HG02623 (cell line): ENCODE results near the gene EQTN.
"Not testable (repeated sequence)": the region's sequence is repeated elsewhere in the genome, so short reads cannot be mapped to it uniquely, and the experiment has no call there.

Source experiments
- ATAC-seq: cut with Tn5 transposase; IDR thresholded peaks from one replicate; pipeline ENCODE4 v1.9.1; 2021; ENCODE audit warnings: moderate library complexity; ENCODE audit not compliant: unreplicated experiment

The EQTN gene

DNA sequence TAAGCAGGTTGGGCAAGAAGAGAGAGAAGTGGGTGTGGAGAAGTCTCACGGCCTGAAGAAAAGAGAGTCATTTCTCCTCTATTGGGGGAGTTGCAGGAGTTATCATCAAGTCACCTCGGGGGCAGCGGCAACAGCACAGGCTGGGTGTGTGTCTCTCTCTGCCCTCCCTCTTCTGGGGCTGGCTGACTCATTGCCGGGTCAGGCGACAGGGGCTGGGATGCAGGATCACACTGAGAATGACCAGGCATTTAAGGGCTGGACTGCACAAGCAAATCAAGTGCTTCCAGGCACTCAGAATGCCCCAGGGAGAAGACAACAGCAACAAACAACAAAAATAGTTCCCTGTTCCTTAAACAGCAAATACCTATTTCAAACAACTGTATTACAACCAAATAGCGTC lies 6.3 kb upstream of the EQTN start:
- ATAC-seq = no peak

- no peak for ATAC-seq
These were observed 3.0 kb downstream of the EQTN start for GRCh38 chr9:27293996-27294395.

GRCh38 chr9:27292659-27293405 lies 4.1 kb downstream of the EQTN start:
- ATAC-seq = no peak

GRCh38 chr9:27291292-27291691 lies 5.7 kb downstream of the EQTN start:
- no peak for ATAC-seq

DNA sequence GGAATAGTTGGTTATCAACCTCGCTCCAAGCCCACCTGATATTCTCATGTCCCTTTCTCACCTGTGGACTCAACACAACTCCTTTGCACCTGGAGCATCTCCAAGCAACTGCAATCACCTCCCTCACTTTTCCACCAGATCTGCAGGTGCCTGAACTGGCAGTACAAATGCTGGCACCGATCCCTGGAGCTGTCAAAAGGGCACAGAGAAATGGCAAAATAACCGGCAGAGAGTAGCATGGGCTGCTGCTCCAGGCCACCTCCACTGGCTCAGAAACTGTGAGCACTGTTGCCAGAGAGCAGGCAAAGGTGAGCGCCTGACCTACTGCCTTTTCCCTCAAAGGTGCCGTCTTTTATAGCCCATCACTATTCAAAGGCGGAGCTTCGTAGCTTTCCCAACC lies 14.7 kb downstream of the EQTN start:
- no peak for ATAC-seq

- ATAC-seq = no peak
These were observed 16.1 kb downstream of the EQTN start for GRCh38 chr9:27280860-27281259.

DNA sequence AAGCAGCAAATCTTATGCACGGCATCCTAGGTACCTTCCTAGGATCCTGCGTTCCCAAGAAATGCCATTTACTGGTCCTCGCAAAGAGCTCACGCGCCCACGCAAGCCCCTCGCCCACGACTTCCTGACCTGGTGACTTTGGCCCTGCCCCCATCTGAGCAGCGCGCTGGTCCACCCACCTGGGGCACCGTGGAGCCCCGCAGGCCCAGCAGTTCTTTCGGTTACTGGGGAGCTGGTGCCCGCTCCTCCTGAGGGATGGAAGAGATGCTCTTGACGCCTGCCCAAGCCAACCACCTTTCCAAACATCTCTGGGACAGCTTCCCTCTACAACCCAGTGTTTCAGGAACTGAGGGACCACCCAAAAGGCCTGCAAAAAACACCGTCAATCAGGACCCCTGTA lies 16.7 kb downstream of the EQTN start:
- no peak for ATAC-seq

GRCh38 chr9:27279611-27280010 lies 17.3 kb downstream of the EQTN start:
- ATAC-seq = no peak

DNA sequence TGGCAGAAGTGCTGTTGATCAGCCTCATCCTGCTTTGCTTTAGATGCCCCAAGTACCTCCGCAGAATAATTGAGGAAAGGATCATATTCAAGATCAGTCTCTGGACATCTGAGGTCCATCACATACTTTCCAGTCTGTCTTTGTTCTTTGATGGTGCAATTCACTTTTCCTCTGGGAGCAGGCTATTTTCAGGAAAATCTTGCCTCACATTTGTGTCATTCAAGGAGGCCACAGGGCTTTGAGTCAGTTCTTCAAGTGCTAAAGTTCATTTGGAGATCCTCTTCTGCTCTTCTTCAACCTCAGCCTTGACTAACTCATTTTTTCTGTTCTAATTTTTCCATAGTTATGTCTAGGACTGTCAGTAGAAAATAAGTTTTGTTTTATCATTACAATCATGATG lies 18.6 kb downstream of the EQTN start:
- ATAC-seq = no peak

DNA sequence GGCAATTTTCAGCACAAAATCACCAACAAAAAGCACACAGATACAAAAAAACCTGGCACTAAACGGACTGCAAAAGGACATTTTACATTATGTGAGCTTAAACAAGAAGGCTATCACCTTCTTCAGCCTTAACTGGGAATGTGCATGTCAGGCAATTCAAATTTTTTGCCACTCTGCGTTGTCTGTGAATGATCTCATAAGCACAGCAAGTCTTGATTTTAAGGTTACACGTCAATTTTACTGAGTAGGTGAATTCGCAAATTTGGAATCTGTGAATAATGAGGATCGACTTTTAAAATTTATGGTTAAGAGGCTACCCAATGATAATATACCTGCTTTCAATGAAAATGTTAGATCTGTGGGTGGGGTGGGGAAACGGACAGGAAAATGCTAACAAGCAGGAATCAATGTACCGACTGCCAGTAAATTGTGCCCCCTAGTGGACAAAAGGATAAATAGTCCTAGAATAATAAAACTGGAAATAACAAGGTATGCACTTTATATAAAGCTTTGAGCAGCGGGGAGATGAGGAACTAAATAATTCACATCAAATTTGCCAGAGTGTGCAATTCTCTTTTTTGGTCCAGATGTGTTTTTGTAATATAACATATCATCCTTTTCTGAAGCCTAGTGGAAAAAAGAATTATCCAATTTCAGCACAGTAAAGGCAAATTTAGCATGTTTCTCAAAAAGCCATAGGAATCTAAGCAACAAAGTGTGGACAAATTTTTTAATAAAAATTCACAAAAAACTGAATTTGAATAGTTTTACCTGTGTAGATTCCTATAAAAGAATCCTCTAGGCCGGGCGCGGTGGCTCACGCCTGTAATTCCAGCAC lies 20.5 kb downstream of the EQTN start:
- no peak for ATAC-seq

GRCh38 chr9:27273186-27273585 lies 23.8 kb downstream of the EQTN start:
- no peak for ATAC-seq

DNA sequence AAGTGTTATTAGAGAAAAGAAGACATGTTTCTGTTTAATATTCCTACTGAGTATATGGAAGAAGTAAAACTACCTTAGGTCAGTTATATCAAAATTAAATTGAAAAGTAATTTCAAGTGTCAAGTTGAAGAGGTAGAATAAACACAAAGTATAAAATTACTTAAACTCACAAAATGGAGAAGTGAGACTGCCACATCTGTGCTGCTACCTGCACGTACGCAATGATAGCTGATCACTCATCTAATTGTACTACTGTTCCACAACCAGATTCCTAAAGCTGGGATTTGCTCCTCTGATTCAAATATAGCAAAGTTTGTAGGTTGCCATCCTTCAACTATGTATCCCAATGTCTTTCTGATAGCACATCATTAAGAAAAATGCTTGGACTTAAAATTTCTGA lies 24.8 kb downstream of the EQTN start:
- ATAC-seq = no peak

- ATAC-seq = no peak
These were observed 35.3 kb downstream of the EQTN start for GRCh38 chr9:27261517-27262211.

- ATAC-seq = no peak
These were observed 36.0 kb downstream of the EQTN start for GRCh38 chr9:27260789-27261516.

DNA sequence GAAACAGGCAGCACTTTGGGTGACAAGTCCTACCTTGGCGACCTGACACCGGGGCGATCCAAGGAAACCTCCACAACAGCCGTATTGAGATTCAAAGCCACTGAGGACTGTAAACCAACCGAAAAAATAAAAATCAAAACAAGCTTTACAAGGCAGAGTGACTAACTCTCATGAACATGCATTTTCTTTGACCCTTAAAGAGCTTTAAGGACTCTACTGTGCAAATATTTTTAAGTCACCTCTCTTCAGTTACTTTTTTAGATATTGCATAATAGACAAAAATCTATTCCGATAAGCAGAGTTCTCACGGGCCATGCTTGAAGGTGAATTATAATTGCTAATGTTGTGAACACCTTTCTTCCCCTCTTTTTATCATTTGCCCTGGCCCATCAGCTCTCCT lies 38.3 kb downstream of the EQTN start:
- no peak for ATAC-seq

GRCh38 chr9:27248702-27249101 lies 48.2 kb downstream of the EQTN start:
- no peak for ATAC-seq

DNA sequence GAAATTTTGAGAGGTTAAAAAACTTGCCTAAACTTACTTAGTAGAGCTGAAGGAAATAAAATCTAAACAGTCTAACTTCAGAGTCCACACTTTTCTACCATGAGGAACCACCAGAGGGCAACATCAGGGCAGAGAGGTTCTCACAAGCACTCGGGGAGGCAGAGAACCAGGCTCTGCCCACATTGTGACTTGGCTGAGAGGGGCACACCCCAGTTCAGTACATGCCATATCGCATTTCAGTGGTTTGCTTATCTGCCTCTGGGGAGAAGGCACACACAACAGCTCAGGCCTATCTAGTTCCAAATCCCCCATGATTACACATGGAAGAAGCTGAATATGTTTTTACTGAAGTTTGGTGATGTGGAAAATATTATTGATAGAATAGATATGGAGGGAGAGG lies 49.2 kb downstream of the EQTN start:
- ATAC-seq = peak; percentile 94

DNA sequence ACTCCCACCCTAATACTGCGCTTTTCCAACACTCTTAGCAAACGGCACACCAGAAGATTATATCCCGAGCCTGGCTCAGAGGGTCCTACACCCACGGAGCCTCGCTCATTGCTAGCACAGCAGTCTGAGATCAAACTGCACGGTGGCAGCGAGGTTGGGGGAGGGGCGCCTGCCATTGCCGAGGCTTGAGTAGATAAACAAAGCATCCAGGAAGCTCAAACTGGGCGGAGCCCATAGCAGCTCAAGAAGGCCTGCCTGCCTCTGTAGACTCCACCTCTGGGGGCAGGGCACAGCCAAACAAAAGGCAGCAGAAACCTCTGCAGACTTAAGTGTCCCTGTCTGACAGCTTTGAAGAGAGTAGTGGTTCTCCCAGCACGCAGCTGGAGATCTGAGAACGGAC lies 57.3 kb downstream of the EQTN start:
- ATAC-seq = not testable (repeated sequence)
